BLaER1 (cell line): Measurements from ENCODE around the gene LILRA6.

Experiments
- H3K27ac ChIP-seq: shearing (Covaris generic); formaldehyde crosslinking; 2 replicates; pipeline ENCODE4 v1.8.1; 2022
- H3K27me3 ChIP-seq: shearing (Covaris generic); formaldehyde crosslinking; 2 replicates; pipeline ENCODE4 v1.8.1; 2022
- H3K36me3 ChIP-seq: shearing (Covaris generic); formaldehyde crosslinking; 2 replicates; pipeline ENCODE4 v1.8.1; 2022
- H3K4me1 ChIP-seq: shearing (Covaris generic); formaldehyde crosslinking; 2 replicates; pipeline ENCODE4 v1.8.1; 2022
- H3K4me2 ChIP-seq: shearing (Covaris generic); formaldehyde crosslinking; 2 replicates; pipeline ENCODE4 v1.8.1; 2022
- H3K4me3 ChIP-seq: shearing (Covaris generic); formaldehyde crosslinking; 2 replicates; pipeline ENCODE4 v1.8.1; 2022
- H3K9ac ChIP-seq: shearing (Covaris generic); formaldehyde crosslinking; 2 replicates; pipeline ENCODE4 v1.8.1; 2022
- H3K9me3 ChIP-seq: shearing (Covaris generic); formaldehyde crosslinking; 2 replicates; pipeline ENCODE4 v1.8.1; 2022
- H4K20me1 ChIP-seq: shearing (Covaris generic); formaldehyde crosslinking; 2 replicates; pipeline ENCODE4 v1.8.1; 2022
- Cebpa-rat ChIP-seq: shearing (Covaris generic); IDR thresholded peaks from 2 replicates; pipeline ENCODE4 v1.8.1; 2022

LILRA6 gene

DNA sequence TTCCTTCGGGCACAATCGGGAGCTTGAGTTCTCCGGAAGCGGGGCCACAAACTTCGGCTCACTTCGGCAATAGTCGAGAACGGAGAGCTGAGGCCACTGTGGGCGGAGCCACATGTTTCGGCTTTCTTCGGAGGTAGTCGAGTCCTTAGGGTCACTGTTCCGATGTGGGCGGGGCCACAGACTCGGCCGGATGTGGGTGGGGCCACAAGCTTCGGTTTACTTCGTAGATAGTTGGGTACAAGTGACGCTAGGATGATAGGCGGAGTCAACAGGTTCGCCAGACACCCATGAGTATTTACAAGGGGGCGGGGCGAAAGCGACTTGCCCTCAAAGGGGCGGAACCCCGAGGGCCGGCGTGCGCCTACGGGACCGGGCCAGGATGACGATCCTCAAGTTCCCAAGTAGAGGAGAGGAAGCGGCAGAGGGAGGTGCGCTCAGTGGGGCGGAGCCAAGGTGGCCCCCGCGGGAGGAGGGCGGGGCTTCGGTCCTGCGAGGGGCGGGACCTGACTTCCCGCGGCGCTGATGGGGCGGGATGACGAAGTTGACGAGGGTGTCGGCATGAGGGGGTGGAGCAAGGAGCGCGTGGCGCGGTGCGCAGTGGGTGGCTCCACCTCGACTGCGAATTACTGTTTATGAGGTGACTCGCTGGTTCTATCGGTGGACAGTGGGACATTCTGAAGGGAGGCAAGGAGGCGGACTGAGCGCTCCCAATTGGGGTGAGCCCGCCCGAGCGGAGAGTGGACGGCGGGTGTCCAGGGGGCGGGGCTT is 52.7 kb downstream of the LILRA6 start:
- H3K27me3 ChIP-seq = no peaks in the 10 kb centered on the region
- H3K4me1 ChIP-seq = peaks cover 36% of the 10 kb centered on the region
- H3K36me3 ChIP-seq = peaks cover 50% of the 10 kb centered on the region
- peak overlapping the region; percentile 81 for H3K4me3 ChIP-seq
- TF ChIP-seq Cebpa-rat = no peak
- peaks cover 27% of the 10 kb centered on the region for H4K20me1 ChIP-seq
- peak overlapping the region; percentile 64; the same call in 1 of the 2 replicates for H3K4me2 ChIP-seq
- H3K27ac ChIP-seq = peak overlapping the region; percentile 95
- H3K9me3 ChIP-seq = no peaks in the 10 kb centered on the region
- peak overlapping the region; percentile 89 for H3K9ac ChIP-seq

DNA sequence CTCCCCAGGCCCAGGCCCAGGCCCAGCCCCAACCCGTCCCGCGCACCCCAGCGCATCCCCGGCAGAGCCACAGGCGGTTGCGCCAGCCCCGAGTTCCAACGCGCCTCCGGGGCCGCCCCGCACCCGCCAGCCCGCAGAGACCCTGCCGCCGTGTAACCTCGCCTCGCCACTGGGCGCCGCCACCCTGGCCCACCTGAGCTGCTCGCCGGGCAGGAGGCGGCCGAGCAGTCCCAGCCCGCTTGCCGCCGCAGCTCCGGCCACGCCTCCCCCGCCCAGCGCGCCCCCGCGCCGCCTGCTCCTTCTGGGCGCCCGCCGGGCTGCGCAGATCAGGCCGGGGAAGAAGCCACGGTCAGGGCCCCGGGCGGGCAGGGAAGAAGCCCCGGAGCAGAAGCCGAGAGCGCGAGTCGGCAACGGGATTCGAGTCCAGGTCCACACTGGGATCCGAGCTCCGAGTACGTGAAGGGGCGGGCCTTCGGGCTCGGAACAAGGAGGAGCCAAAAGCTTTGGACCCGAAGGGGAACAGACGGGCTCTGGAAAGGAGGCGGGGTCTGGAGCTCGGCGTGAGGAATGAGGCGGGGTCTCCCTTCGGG is 53.4 kb downstream of the LILRA6 start, which contains the start of gene MBOAT7:
MBOAT7 (minus strand) TSS at position 436 of the 590 bp plus-strand sequence. CDS start 1,072 bp downstream, outside the sequence.
- Histone ChIP-seq H3K36me3 (peaks cover 46% of the 10 kb centered on the region), H3K4me3 (peak within 1 kb of the TSS; percentile 81), H3K9ac (peak within 1 kb of the TSS; percentile 89), H3K27me3 (no peaks in the 10 kb centered on the region), H3K27ac (peak within 1 kb of the TSS; percentile 95), H3K4me1 (peaks cover 36% of the 10 kb centered on the region), H3K9me3 (no peaks in the 10 kb centered on the region), H3K4me2 (peak within 1 kb of the TSS; percentile 99), H4K20me1 (peaks cover 27% of the 10 kb centered on the region)
- TF ChIP-seq Cebpa-rat = no peak

DNA sequence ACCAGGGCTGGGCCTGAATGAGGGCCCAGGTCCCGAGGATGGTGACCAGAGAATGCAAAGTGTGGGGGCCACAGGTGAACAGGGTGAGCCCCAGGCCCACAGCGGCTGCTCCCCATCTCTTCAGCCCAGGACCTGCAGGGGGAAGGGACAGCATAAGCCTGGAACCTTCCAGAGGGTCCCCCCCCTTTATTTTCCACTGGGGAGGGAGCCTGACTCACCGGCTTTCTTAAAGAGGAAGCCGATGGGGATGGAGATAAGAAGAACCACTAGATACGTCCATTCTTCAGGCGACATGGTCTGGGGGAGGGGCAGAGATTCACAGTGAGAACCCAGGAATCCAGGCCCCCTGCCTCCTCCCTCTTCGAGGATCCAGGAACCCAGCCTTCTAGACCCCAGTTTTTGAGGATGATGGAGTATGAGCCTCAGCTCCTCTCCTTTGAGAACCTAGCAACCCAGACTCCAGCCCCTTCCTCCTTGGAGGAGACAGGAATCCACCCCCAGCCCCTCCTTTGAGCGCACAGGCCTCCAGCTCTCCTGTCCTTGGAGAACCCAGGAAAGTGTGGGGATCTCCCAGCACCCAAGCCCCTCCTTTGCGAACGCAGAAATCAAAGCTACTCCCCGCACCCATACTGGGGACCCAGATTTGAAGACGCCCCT is 54.2 kb downstream of the LILRA6 start:
- Histone ChIP-seq H3K4me3 (peak overlapping the region; percentile 78), H4K20me1 (peaks cover 27% of the 10 kb centered on the region), H3K9ac (peak overlapping the region; percentile 89), H3K36me3 (peaks cover 46% of the 10 kb centered on the region), H3K4me1 (peaks cover 36% of the 10 kb centered on the region), H3K4me2 (peak overlapping the region; percentile 99), H3K9me3 (no peaks in the 10 kb centered on the region), H3K27ac (peak overlapping the region; percentile 89), H3K27me3 (no peaks in the 10 kb centered on the region)
- TF ChIP-seq Cebpa-rat = no peak

DNA sequence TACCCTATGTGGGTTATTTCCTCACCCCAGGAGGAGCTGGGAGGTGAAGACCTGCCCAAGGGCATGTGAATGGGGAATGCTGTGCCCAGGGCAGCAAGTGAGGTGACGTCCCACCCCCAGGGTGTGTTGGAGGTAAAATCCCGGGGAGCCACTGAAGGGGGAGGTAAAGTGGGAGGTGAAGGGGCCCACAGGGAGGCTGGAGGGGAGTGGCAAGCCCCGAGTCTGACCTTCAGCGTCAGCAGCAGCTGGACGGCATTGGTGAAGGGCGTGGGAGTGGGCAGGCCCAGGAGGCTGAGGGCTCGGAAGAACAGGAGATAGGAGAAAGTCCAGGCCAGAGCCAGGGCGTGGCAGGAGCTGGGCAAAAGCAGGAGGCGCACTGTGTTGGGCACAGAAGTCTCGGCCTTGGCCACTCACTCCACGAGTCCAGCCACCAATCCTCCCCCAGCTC is 55.6 kb downstream of the LILRA6 start:
- Histone ChIP-seq H3K4me3 (no peak overlapping the region), H3K36me3 (peaks cover 46% of the 10 kb centered on the region), H3K9ac (peak overlapping the region; percentile 89), H3K9me3 (no peaks in the 10 kb centered on the region), H3K4me1 (peaks cover 22% of the 10 kb centered on the region), H3K27me3 (no peaks in the 10 kb centered on the region), H3K27ac (peak overlapping the region; percentile 89), H3K4me2 (peak overlapping the region; percentile 99), H4K20me1 (peaks cover 16% of the 10 kb centered on the region)
- TF ChIP-seq Cebpa-rat = no peak
